Astrocyte (in vitro differentiated cells and primary cell): ENCODE measurements around the gene XRCC5.

Experiments
- CTCF ChIP-seq: IDR thresholded peaks from 2 replicates; pipeline ENCODE4 v1.5.1; 2011; ENCODE audit warnings: low read depth, mild to moderate bottlenecking, inconsistent platforms, low read length, moderate library complexity; ENCODE audit not compliant: insufficient read depth
- EZH2 ChIP-seq: IDR thresholded peaks from 2 replicates; pipeline ENCODE4 v1.6.1; 2012; ENCODE audit warnings: mild to moderate bottlenecking, low read length, inconsistent platforms; ENCODE audit not compliant: insufficient read depth

GRCh38 chr2:216171011-216171410 lies 61.9 kb downstream of the XRCC5 start:
- no peak for TF ChIP-seq CTCF
- TF ChIP-seq EZH2 = no peak
